Upper lobe of left lung (tissue), 6 donors: ENCODE data around the gene MED22. TPM values are rescaled to one million over a fixed set of nuclear protein-coding genes. Genes with fewer than 3 reads are reported as not detected.

Experiments used
- small RNA-seq, 4 donors: library from RNA; depleted of rRNA; stranded (forward); fragments of <200 nt; gene quantifications; one replicate each; pipeline ENCODE3, GENCODE V24; 2016
- total RNA-seq, 6 donors: library from RNA; depleted of rRNA in 4 of 6; stranded (reverse); fragments of >200 nt in 4 of 6; gene quantifications; one replicate each; pipeline versions ENCODE4 v1.1.0 to v1.2.1, GENCODE V29; 2016 to 2021
- donor health status: DM: no; HTN: no; CAD: no; lungs with moderate emphysema.
- donor health status: DM: no; HTN: yes; CAD: no; lungs with severe emphysema.

Gene MED22
- total RNA-seq, 6 donors from 2014 or later, result 28.1 to 41.0 (median 30.5) TPM

Small RNA genes lying within 50 kb of the gene (small RNA-seq; reads per million reads assigned to genes)
- 0 reads per million in 4 donors for gene RF00019
- 0 reads per million in 4 donors for gene SNORD24
- 0 reads per million in 4 donors for gene SNORD36A
- gene SNORD36B, result 0 reads per million in 4 donors
- 0 reads per million in 4 donors for gene SNORD36C

Other genes starting within 250 kb of the MED22 start
- 100 to 1,000 TPM in 3 of 6 donors, 10 to 100 TPM in 3; 57.1 to 117 (median 88.9) TPM for gene RALGDS, start 226.9 kb downstream of the MED22 start, total RNA-seq
- gene GBGT1, start 184.2 kb downstream of the MED22 start, total RNA-seq, result 10 to 100 TPM in 5 of 6 donors, 1 to 10 TPM in 1; 9.1 to 71.2 (median 36.0) TPM
- not detected for gene OBP2B, start 138.9 kb downstream of the MED22 start, total RNA-seq
- 10 to 100 TPM in 5 of 6 donors, 1 to 10 TPM in 1; 7.6 to 84.9 (median 35.4) TPM for gene ABO, start 72.9 kb downstream of the MED22 start, total RNA-seq
- 10 to 100 TPM; 16.6 to 30.4 (median 24.7) TPM for gene SURF6, start 11.9 kb downstream of the MED22 start, total RNA-seq
- 1,000 to 10,000 TPM in 4 of 6 donors, 100 to 1,000 TPM in 2; 840 to 1,613 (median 1,352) TPM for gene RPL7A, start 87 bp upstream of the MED22 start, total RNA-seq
- gene SURF1, start 8.4 kb upstream of the MED22 start, total RNA-seq, result 10 to 100 TPM; 25.1 to 64.8 (median 45.5) TPM
- 10 to 100 TPM; 18.1 to 31.5 (median 21.7) TPM for gene SURF2, start 8.4 kb upstream of the MED22 start, total RNA-seq
- 100 to 1,000 TPM in 5 of 6 donors, 10 to 100 TPM in 1; 66.0 to 208 (median 137) TPM for gene SURF4, start 27.9 kb upstream of the MED22 start, total RNA-seq
- 1 to 10 TPM in 3 of 6 donors, under 1 TPM in 1, not detected in 2; 0.59 to 3.1 (median 1.6) TPM for gene STKLD1, start 28.2 kb upstream of the MED22 start, total RNA-seq
- gene REXO4, start 69.9 kb upstream of the MED22 start, total RNA-seq, result 10 to 100 TPM; 14.7 to 34.3 (median 23.1) TPM
- gene ADAMTS13, start 74.2 kb upstream of the MED22 start, total RNA-seq, result 1 to 10 TPM; 1.4 to 9.4 (median 2.5) TPM
- 10 to 100 TPM; 31.1 to 52.8 (median 38.5) TPM for gene CACFD1, start 111.8 kb upstream of the MED22 start, total RNA-seq
- gene SLC2A6, start 131.0 kb upstream of the MED22 start, total RNA-seq, result 10 to 100 TPM in 2 of 6 donors, 1 to 10 TPM in 4; 5.2 to 17.2 (median 7.5) TPM
- not detected for gene MYMK, start 176.8 kb upstream of the MED22 start, total RNA-seq
- 10 to 100 TPM in 4 of 6 donors, 1 to 10 TPM in 2; 1.4 to 34.8 (median 19.2) TPM for gene ADAMTSL2, start 186.6 kb upstream of the MED22 start, total RNA-seq